B cell (primary cell): ENCODE results near the gene IKBKG.

Source experiments
- CTCF ChIP-seq: fragments of 200-600 bp; IDR thresholded peaks from one replicate; pipeline ENCODE4 v1.8.0; 2022; ENCODE audit warnings: antibody characterized with exemption, mild to moderate bottlenecking
- EZH2 ChIP-seq: IDR thresholded peaks from 2 replicates; pipeline ENCODE4 v1.6.1; 2012; ENCODE audit warnings: borderline replicate concordance, low read depth, mild to moderate bottlenecking, moderate library complexity, low read length; ENCODE audit not compliant: insufficient read depth, poor library complexity, severe bottlenecking

- TF ChIP-seq CTCF (no peak), EZH2 (no peak)
Measured at GRCh38 chrX:154517101-154517781, 30.2 kb upstream of the IKBKG start.
